Stimulated activated CD8-positive, alpha-beta memory T cell treated with anti-CD3 and anti-CD28 coated beads, Interleukin-12 subunit alpha, Interleukin-12 subunit beta, amount 100 ng/mL, for 24 hours (primary cell): ENCODE measurements around the gene FAM193B.

ENCODE experiments used
- DNase-seq: peaks from one replicate; pipeline ENCODE4 v3.0.0-alpha.2; 2020; ENCODE audit errors: extremely low read depth

The FAM193B gene

DNA sequence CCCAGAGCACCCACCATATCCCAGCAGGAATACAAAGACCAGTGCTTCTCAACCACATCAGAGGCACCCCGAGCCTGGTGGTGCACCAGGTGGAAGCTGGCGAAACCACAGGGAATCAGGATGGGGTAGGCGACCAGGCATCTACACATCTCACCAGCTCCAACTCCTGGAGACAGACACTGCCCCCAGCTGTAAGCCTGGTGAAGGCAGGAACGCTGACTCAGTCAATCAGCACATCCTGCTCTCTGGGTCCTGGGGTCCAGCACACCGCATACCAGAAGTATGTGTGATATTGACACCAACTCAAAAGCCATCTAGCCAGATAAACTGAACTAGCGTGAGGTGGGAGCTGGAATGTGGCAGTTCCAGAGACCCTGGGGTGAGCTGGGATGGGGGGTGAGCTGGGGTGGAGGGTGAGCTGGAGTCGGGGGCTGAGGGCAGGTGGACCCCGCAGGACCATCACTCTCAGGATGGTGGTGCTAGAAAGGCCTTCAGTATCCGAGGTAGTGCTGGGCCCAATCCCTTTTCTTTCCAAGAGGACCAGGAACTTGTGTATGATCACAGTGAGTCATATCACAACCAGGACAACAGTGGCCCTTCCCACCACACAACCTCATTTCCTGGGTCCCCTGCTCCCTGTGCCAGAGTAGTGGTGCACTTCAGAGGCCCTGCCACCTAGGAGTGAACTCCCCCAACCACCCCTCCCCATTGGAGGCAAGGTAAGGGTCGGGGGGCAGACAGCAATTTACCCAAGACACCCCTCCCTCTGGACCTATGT lies 83.4 kb downstream of the FAM193B start:
- no peak for DNase-seq
